Measurements from ENCODE around the gene ATP10D.

DNA sequence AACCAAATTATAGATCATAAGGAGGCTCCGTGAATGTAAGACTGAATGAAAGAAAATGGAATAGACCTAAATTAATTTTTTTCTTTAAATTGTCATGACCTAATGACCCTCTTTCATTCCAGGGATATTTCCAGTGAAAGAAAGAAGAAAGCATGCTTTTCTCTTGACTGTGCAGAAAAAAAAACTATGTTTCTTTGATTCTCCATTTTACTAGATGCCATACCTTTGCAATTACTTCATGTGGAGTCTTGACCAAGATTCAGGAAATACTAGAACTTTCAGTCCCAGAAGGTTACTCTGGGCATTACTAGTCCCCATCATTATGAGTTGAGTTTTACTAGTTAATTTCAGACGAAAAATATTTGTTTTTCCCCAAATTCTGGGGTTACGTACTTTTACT, 15.1 kb upstream of the ATP10D start:
- TF ChIP-seq, protein P1, sequence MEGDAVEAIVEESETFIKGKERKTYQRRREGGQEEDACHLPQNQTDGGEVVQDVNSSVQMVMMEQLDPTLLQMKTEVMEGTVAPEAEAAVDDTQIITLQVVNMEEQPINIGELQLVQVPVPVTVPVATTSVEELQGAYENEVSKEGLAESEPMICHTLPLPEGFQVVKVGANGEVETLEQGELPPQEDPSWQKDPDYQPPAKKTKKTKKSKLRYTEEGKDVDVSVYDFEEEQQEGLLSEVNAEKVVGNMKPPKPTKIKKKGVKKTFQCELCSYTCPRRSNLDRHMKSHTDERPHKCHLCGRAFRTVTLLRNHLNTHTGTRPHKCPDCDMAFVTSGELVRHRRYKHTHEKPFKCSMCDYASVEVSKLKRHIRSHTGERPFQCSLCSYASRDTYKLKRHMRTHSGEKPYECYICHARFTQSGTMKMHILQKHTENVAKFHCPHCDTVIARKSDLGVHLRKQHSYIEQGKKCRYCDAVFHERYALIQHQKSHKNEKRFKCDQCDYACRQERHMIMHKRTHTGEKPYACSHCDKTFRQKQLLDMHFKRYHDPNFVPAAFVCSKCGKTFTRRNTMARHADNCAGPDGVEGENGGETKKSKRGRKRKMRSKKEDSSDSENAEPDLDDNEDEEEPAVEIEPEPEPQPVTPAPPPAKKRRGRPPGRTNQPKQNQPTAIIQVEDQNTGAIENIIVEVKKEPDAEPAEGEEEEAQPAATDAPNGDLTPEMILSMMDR (IDR thresholded peaks at IDR 0.05; ENCODE audit: low read length) = no peak
- TF ChIP-seq EZH2 (IDR thresholded peaks at IDR 0.05; ENCODE audit: borderline replicate concordance, low read length) = no peak

Data from OCI-LY1 (cell line).